CD4-positive, CD25-positive, alpha-beta regulatory T cell (primary cell): ENCODE data around the gene CHAC1. TPM values are rescaled to one million over a fixed set of nuclear protein-coding genes. Genes with fewer than 3 reads are reported as not detected.

Source experiments
- ATAC-seq, 2 donors: fragments of 150-1000 bp; cut with Tn5 transposase; one replicate each; pipeline ENCODE4 v1.10.0; 2021; ENCODE audit warnings: low read depth in 2 of 2, moderate number of reproducible peaks in 2 of 2, moderate library complexity in 1 of 2
- DNase-seq, 3 donors: peaks; one replicate each; pipeline versions ENCODE4 v3.0.0 to v3.0.0-alpha.2; 2012 to 2022; ENCODE audit warnings: mixed read lengths in 1 of 3
- H3K27ac ChIP-seq: one replicate; pipeline ENCODE4 v1.7.0; 2013; ENCODE audit warnings: mild to moderate bottlenecking, low read length; ENCODE audit not compliant: insufficient read depth, poor library complexity, severe bottlenecking
- H3K27me3 ChIP-seq: one replicate; pipeline ENCODE4 v1.7.0; 2013; ENCODE audit warnings: low read length; ENCODE audit not compliant: control insufficient read depth, insufficient read depth
- H3K36me3 ChIP-seq: one replicate; pipeline ENCODE4 v1.7.0; 2013; ENCODE audit warnings: mild to moderate bottlenecking, low read length, moderate library complexity; ENCODE audit not compliant: control insufficient read depth, insufficient read depth
- H3K4me1 ChIP-seq: 2 replicates; pipeline ENCODE4 v1.7.0; 2013; ENCODE audit warnings: mild to moderate bottlenecking, low read length; ENCODE audit not compliant: insufficient read depth, control insufficient read depth, poor library complexity, severe bottlenecking
- H3K4me3 ChIP-seq: one replicate; pipeline ENCODE4 v1.7.0; 2013; ENCODE audit warnings: low read depth, mild to moderate bottlenecking, low read length, moderate library complexity
- H3K9me3 ChIP-seq, 2 experiments: 1 replicate in 1 of 2; 2 replicates in 1 of 2; pipeline ENCODE4 v1.7.0; 2013; ENCODE audit warnings: low read length in 2 of 2, mild to moderate bottlenecking in 1 of 2, moderate library complexity in 1 of 2; ENCODE audit not compliant: control insufficient read depth in 2 of 2
- H3K27ac Mint-ChIP-seq, 3 donors: one replicate each; pipeline ENCODE4 v1.8.0; 2020 to 2022; ENCODE audit warnings: mild to moderate bottlenecking in 3 of 3, mixed read lengths in 3 of 3, moderate library complexity in 2 of 3
- H3K27me3 Mint-ChIP-seq: one replicate; pipeline ENCODE4 v1.8.0; 2022; ENCODE audit warnings: mild to moderate bottlenecking, mixed read lengths
- H3K36me3 Mint-ChIP-seq: one replicate; pipeline ENCODE4 v1.8.0; 2020; ENCODE audit warnings: mixed read lengths
- H3K4me1 Mint-ChIP-seq, 4 donors: one replicate each; pipeline ENCODE4 v1.8.0; 2020 to 2022; ENCODE audit warnings: mixed read lengths in 4 of 4, mild to moderate bottlenecking in 1 of 4
- H3K4me3 Mint-ChIP-seq, 4 donors: one replicate each; pipeline ENCODE4 v1.8.0; 2020 to 2022; ENCODE audit warnings: mild to moderate bottlenecking in 4 of 4, mixed read lengths in 4 of 4, moderate library complexity in 3 of 4
- H3K9me3 Mint-ChIP-seq, 7 donors: one replicate each; pipeline ENCODE4 v1.8.0; 2020 to 2022; ENCODE audit warnings: mixed read lengths in 7 of 7, mild to moderate bottlenecking in 3 of 7, moderate library complexity in 2 of 7
- polyA plus RNA-seq, 4 donors: library from polyadenylated mRNA; unstranded; fragments of 300-500 nt; fragmentation: Illumina TruSeq; gene quantifications; one replicate each; pipeline ENCODE4 v1.2.3, GENCODE V29; 2021
- total RNA-seq: library from RNA; stranded (reverse); gene quantifications from one replicate; pipeline ENCODE4 v1.2.3, GENCODE V29; 2022

The CHAC1 gene
- total and polyA plus RNA-seq, 5 donors from 2014 or later = 0.26 to 0.64 (median 0.45) TPM; not detected in 2

DNA sequence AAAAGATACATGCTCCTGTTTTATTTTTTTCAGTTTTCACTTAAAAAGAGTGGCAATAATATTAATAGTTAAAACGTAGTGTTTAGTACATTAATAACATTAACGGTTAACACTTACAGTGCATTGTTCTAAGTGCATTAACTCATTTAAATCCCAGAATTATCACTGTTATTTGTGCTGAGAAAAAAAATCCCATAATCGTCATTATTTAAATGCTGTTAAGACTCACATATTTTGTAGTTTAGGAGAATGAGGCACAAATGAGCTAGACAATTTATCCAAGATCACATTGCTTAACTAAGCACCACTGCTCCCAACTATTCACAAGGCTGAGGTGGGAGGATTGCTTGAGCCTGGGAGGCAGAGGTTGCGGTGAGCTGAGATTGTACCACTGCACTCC, 34.9 kb downstream of the CHAC1 start:
- ATAC-seq = no peak
- DNase-seq = no peak
- H3K27ac Mint-ChIP-seq = no peak overlapping the region
- H3K9me3 ChIP-seq = no peaks in the 10 kb centered on the region
- H3K27me3 ChIP-seq = no peaks in the 10 kb centered on the region
- H3K27ac ChIP-seq = no peak overlapping the region
- H3K4me3 Mint-ChIP-seq = no peak overlapping the region
- H3K4me1 ChIP-seq = no peaks in the 10 kb centered on the region
- peaks cover 57% of the 10 kb centered on the region for H3K36me3 ChIP-seq
- H3K4me1 Mint-ChIP-seq = peaks cover 0 to 6% (median 0%) of the 10 kb centered on the region in 4 donors
- peaks cover 49% of the 10 kb centered on the region for H3K36me3 Mint-ChIP-seq
- H3K4me3 ChIP-seq = no peak overlapping the region
- H3K27me3 Mint-ChIP-seq = no peaks in the 10 kb centered on the region
- H3K9me3 Mint-ChIP-seq = peaks cover 0 to 2% (median 0%) of the 10 kb centered on the region in 7 donors

DNA sequence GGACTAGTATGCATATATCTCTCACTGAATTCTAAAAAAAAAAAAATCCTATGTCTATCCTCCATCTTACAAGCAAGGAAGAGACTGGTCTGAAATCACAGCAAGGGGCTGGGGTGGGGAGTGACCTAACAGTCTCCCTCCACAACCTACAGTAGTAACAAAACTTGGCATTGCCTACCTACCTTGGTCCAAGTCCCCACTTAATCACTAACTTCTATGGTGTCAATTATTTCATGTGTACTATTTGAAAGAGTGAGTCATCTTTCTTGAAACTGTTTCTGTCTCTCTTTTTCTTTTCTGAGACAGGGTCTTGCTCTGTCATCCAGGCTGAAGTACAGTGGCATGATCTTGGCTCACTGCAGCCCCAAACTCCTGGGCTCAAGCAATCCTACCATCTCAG, 36.8 kb downstream of the CHAC1 start:
- no peak overlapping the region for H3K4me3 ChIP-seq
- Mint-ChIP-seq H3K36me3 (peaks cover 48% of the 10 kb centered on the region), H3K4me3 (no peak overlapping the region), H3K27ac (no peak overlapping the region), H3K4me1 (peaks cover 0 to 6% (median 0%) of the 10 kb centered on the region in 4 donors), H3K9me3 (peaks cover 0 to 2% (median 0%) of the 10 kb centered on the region in 7 donors), H3K27me3 (no peaks in the 10 kb centered on the region)
- H3K9me3 ChIP-seq = no peaks in the 10 kb centered on the region
- no peak for ATAC-seq
- H3K4me1 ChIP-seq = no peaks in the 10 kb centered on the region
- no peaks in the 10 kb centered on the region for H3K27me3 ChIP-seq
- no peak for DNase-seq
- H3K27ac ChIP-seq = no peak overlapping the region
- H3K36me3 ChIP-seq = peaks cover 38% of the 10 kb centered on the region

DNA sequence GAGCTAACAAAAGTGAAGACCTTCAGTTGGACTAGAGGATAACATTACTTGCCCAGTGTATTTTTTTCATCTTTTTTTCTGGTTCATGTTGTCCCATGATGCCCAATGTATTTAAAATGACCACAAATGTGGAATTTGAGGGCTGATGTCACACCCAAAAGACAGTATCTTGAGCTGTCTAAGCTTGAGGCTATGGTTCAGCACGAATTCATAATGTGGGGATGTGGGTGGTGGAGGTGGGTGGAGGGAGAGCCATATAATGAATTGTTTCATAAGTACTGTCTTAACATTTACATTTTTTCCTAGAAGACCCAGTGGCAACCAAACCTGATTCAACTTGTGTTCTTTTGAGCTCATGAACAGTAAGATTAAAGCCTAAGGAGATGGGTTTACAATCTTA, 37.5 kb downstream of the CHAC1 start:
- Mint-ChIP-seq H3K27me3 (no peaks in the 10 kb centered on the region), H3K27ac (no peak overlapping the region), H3K4me1 (peaks cover 0 to 6% (median 0%) of the 10 kb centered on the region in 4 donors), H3K4me3 (no peak overlapping the region), H3K36me3 (peaks cover 52% of the 10 kb centered on the region), H3K9me3 (peaks cover 0 to 2% (median 0%) of the 10 kb centered on the region in 7 donors)
- DNase-seq (no peak), ATAC-seq (no peak)
- Histone ChIP-seq H3K4me1 (no peaks in the 10 kb centered on the region), H3K27me3 (no peaks in the 10 kb centered on the region), H3K27ac (no peak overlapping the region), H3K4me3 (no peak overlapping the region), H3K9me3 (no peaks in the 10 kb centered on the region), H3K36me3 (peaks cover 36% of the 10 kb centered on the region)

DNA sequence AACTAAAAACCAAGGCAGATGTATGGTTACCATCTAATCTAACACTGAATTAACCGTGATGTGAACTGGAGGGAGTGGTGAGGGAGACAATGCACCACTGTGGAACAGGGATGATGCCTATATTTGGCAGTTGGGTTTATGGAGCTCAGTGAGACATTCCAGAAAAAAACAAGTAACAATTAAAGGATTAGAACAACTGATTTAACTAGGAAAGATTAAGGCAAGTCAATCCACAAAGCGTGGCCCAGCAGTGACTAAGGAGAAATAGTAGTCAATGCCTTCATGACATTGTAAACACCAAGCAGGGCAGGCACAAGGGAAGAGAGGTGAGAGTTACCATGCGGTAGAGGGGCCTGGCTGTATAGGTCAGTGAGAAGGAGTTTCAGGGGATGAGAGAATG, 38.1 kb downstream of the CHAC1 start:
- Mint-ChIP-seq H3K36me3 (peaks cover 54% of the 10 kb centered on the region), H3K9me3 (peaks cover 0 to 2% (median 0%) of the 10 kb centered on the region in 7 donors)

DNA sequence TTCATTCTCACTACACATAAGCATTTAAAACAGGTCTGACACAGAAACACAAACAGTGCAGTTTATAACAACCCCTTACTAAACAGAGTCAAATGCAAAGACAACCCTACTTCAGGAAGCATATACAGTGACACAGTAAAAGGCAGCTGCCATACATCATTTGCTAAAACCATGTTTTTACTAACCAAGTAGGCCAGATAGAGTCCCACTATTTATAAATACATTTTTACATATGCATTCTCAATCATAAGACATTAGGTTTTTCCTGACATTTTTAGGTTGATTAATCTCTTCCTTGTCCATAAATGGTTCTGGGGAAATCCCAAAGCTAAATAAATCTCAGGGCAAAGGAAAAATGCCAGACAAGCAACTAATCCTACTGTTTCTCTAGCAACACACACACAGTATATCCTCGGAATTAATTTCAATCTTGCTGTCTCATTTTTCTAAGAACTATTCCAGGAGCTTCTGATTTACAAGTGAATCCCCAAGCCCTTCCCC, 39.0 kb downstream of the CHAC1 start:
- Histone ChIP-seq H3K4me3 (no peak overlapping the region), H3K27ac (no peak overlapping the region), H3K4me1 (no peaks in the 10 kb centered on the region), H3K9me3 (no peaks in the 10 kb centered on the region), H3K36me3 (peaks cover 38% of the 10 kb centered on the region), H3K27me3 (no peaks in the 10 kb centered on the region)
- Mint-ChIP-seq H3K27me3 (no peaks in the 10 kb centered on the region), H3K4me3 (no peak overlapping the region), H3K27ac (no peak overlapping the region), H3K36me3 (peaks cover 54% of the 10 kb centered on the region), H3K9me3 (peaks cover 0 to 2% (median 0%) of the 10 kb centered on the region in 7 donors), H3K4me1 (peaks cover 0 to 6% (median 0%) of the 10 kb centered on the region in 4 donors)
- DNase-seq (no peak), ATAC-seq (no peak)

More for the DNA sequence above, 38.1 kb downstream of the CHAC1 start:
- DNase-seq = no peak
- Histone ChIP-seq H3K27me3 (no peaks in the 10 kb centered on the region), H3K36me3 (peaks cover 36% of the 10 kb centered on the region), H3K4me1 (no peaks in the 10 kb centered on the region), H3K27ac (no peak overlapping the region), H3K9me3 (no peaks in the 10 kb centered on the region), H3K4me3 (no peak overlapping the region)
- Mint-ChIP-seq H3K27me3 (no peaks in the 10 kb centered on the region), H3K4me1 (peaks cover 0 to 6% (median 0%) of the 10 kb centered on the region in 4 donors), H3K27ac (no peak overlapping the region), H3K4me3 (no peak overlapping the region)
- no peak for ATAC-seq

DNA sequence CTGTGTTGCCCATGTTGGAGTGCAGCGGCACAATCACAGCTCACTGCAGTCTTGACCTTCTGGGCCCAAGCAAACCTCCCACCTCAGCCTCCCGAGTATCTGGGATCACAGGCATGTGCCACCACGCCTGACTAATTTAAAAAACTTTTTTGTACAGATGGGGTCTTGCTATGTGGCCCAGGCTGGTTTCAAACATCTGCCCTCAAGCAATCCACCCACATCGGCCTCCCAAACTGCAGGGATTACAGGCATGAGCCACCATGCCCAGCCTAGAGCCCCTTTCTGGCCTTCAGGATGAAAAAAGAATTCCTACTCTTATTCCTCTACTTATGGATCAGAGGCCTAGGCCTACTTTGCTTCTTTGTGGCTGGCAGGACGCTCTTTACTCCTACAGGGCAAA, 39.6 kb downstream of the CHAC1 start:
- Histone ChIP-seq H3K9me3 (no peaks in the 10 kb centered on the region), H3K36me3 (peaks cover 36% of the 10 kb centered on the region), H3K27me3 (no peaks in the 10 kb centered on the region), H3K27ac (no peak overlapping the region), H3K4me3 (no peak overlapping the region), H3K4me1 (no peaks in the 10 kb centered on the region)
- ATAC-seq = no peak
- Mint-ChIP-seq H3K27ac (peak overlapping the region in 1 of 3 donors; percentile 7), H3K9me3 (peaks cover 0 to 2% (median 0%) of the 10 kb centered on the region in 7 donors), H3K27me3 (no peaks in the 10 kb centered on the region), H3K4me3 (no peak overlapping the region), H3K4me1 (peaks cover 0 to 6% (median 0%) of the 10 kb centered on the region in 4 donors), H3K36me3 (peaks cover 53% of the 10 kb centered on the region)
- no peak for DNase-seq

DNA sequence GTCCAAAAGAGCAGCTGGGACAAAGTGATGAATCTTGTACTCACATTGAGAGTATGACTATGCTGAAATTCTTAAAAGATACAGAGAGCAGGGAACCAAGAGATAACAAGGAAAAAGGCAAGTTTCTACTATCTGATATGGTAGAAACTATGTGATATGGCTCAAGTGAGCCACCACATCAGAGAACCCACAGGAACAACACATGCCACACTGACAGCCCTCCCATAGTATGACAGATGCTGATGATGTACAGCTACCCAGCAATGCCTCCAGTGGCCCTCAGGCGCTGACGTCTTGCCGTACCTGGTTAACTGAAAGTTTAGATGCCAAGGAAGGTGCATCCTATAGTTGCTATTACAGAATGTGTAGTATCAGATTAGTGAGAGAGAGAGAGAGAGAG, 42.4 kb downstream of the CHAC1 start:
- no peak overlapping the region for H3K4me3 Mint-ChIP-seq
- peaks cover 45% of the 10 kb centered on the region for H3K36me3 Mint-ChIP-seq
- ATAC-seq = no peak
- H3K36me3 ChIP-seq = peaks cover 25% of the 10 kb centered on the region
- no peak for DNase-seq
- no peaks in the 10 kb centered on the region for H3K9me3 ChIP-seq
- no peak overlapping the region for H3K27ac ChIP-seq
- H3K27me3 ChIP-seq = no peaks in the 10 kb centered on the region
- H3K4me1 Mint-ChIP-seq = peaks cover 0 to 6% (median 0%) of the 10 kb centered on the region in 4 donors
- peak overlapping the region in 1 of 3 donors; percentile 73 for H3K27ac Mint-ChIP-seq
- no peak overlapping the region for H3K4me3 ChIP-seq
- H3K9me3 Mint-ChIP-seq = peaks cover 0 to 1% (median 0%) of the 10 kb centered on the region in 7 donors
- no peaks in the 10 kb centered on the region for H3K27me3 Mint-ChIP-seq
- H3K4me1 ChIP-seq = no peaks in the 10 kb centered on the region

DNA sequence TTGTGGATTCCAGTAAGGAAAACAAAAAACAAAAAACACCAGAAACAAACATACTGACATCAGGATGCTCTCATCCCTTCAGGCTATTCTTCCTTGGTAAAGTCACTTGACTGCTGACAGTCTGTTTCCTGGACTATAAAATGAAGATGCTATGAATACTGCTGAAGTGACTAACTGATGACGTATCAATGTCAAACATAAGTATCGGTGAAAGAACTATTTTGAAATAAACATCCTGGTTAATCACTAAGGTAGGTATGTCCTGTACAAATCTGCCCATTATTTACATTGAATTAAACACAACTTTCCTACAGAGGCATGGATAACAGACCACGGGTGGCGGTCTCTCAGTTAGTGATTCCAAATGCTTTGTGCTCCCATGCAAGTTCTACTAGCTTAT, 45.9 kb downstream of the CHAC1 start:
- Histone ChIP-seq H3K27me3 (no peaks in the 10 kb centered on the region), H3K4me1 (no peaks in the 10 kb centered on the region), H3K9me3 (no peaks in the 10 kb centered on the region), H3K4me3 (no peak overlapping the region), H3K27ac (no peak overlapping the region), H3K36me3 (peaks cover 40% of the 10 kb centered on the region)
- Mint-ChIP-seq H3K27me3 (no peaks in the 10 kb centered on the region), H3K27ac (no peak overlapping the region), H3K36me3 (peaks cover 39% of the 10 kb centered on the region), H3K9me3 (peaks cover 0 to 1% (median 0%) of the 10 kb centered on the region in 7 donors), H3K4me3 (no peak overlapping the region), H3K4me1 (no peaks in the 10 kb centered on the region)
- ATAC-seq (no peak), DNase-seq (no peak)
